Activated CD4-positive, CD25-positive, alpha-beta regulatory T cell (primary cell): ENCODE measurements around the gene GRM1.

Experiments used
- DNase-seq, 4 experiments: peaks; one replicate each; lab custom pipeline; 2025; lab: John Stamatoyannopoulos, UW

GRM1 gene

GRCh38 chr6:146369866-146370265 is 341.0 kb downstream of the GRM1 start:
- no peak for DNase-seq

- DNase-seq: no peak
Measured at GRCh38 chr6:146381486-146381885, 352.6 kb downstream of the GRM1 start.

DNA sequence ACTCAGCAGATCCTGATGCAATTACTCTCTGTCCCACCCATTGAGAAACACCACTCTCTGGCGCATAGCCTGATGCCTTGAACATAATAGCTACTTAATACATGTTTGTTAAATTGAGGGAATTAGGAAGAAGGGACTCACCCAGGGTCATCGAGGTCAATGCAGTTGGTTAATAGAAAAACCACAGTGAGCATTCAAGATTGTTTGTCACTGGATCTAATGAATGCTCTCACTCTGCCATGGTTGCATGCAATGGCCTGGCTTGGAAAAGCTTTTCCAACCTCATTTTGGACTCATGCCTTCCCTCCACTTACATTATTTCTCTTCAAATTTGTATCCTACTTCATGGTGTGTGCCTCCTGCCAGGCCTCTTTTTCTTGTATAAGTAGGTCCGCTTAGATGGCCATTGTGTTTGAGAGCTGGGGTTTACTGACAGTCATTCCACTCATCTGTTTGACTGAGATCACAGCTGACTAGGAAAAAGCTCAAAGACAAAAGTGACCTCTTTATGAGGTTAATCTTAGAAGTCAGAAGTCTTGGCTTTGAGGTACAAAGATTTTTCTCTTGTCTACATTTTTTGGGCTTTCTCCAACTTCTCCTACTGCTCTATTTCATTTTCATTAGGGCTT is 360.0 kb downstream of the GRM1 start:
- DNase-seq: no peak

- no peak for DNase-seq
Measured at GRCh38 chr6:146389740-146390139, 360.9 kb downstream of the GRM1 start.

DNA sequence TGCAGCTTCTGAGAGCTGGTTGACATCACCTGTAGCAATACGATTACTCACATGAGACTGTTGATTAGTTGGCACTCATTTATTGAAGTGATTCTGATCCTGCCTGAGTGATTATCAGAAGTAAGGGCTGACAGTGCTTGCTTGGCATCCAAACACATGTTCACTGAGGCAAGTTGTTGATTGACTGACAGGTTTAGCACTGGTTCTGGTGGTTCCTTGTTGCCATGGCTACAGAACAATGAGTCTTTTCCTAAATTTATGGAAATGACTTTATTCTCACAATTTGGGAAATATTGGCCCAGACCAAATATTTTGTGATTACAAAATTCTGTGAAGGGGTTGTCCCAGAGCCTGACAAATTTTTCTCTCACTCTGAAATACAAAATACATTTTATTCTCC is 368.8 kb downstream of the GRM1 start:
- DNase-seq: no peak

- DNase-seq: no peak
Measured at GRCh38 chr6:146402476-146402875, 373.6 kb downstream of the GRM1 start.

DNA sequence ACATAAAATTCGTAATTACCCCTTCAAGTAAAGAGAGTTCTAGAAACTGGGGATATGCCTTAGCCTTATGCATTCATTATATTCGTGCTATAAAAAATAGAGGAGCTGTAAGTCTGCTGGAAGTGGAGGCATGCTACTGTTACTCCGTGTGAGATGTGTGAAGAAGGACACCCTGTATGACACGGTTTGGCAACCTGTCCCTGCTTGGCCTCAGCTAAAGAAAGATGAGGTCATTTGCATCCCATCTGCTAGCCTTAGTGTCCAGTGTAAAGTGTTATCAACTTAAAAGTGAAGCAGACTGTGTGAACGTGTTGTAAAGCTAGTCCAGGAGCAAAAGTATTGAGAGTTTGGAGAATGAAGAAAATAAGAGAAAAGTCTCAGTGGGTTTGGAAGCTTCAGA is 379.7 kb downstream of the GRM1 start:
- no peak for DNase-seq

DNA sequence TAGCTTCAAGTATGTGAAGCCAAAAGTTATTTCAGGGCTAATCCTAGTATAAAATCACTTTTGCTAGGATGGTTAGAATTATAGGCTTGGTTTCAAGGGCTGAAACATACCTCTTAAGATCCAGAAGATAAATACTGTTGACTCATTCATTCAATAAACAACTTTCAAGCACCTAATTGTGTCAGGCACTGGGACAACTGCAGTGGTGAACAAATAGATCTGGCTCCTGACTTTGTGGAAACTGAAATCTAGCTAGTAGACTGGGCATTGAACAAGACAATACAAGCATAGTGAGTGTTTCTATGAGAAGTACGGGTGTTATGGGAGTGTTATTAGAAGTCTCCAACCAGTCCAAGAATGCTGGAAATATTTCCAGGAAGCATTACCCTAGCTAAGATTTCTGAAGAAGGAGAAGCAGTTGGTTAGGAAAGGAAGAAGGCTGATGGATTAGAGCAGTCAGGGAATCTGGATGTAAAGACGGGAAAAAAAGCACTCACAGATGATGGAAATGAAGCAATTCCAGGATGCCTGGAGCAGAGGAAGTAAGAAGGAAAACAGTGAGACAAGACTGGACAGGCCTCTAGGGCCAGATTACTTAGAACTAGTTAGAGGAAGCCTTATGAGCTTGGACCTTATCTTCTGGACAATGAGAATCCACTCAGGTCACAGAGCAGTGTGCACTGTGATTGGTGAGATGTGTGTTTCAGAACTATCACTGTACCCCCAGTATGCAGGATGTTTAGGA is 382.2 kb downstream of the GRM1 start:
- no peak for DNase-seq

DNA sequence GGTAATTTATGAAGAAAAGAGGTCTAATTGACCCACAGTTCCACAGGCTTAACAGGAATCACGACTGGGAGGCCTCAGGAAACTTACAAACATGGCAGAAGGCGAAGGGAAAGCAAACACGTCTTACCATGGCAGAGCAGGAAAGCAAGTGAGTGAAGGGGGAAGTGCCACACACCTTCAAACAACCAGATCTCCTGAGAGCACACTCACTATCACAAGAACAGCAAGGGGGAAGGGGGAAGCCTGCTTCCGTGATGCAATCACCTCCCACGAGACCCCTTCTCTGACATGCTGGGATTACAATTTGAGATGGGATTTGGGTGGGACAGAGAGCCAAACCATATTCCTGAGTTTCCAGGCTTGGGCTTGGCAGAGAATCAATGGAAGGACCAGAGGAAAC is 390.7 kb downstream of the GRM1 start:
- no peak for DNase-seq

GRCh38 chr6:146420255-146420654 is 391.4 kb downstream of the GRM1 start:
- DNase-seq: no peak

GRCh38 chr6:146422789-146423375 is 394.0 kb downstream of the GRM1 start:
- DNase-seq: no peak

DNA sequence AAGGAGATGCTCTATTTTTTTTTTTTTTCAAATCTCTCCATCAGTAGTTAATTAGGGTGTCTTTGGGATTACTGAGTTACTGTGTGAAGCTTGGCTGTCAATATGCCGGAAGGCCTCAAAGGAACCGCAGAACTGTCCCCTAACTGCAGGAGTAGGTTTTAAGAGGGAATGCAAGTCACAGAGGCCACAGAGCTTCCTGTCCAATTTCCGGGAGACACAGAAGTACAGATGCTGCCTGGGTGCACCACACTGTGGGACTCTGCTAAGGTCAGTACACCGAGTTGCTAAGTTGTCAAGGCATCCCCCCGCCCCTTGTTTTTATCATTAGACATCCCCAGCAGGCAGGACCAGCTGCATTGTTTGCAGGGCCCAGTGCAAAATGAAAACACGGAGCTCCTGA is 394.6 kb downstream of the GRM1 start:
- DNase-seq: no peak

- no peak for DNase-seq
Measured at GRCh38 chr6:146426516-146426915, 397.7 kb downstream of the GRM1 start.

DNA sequence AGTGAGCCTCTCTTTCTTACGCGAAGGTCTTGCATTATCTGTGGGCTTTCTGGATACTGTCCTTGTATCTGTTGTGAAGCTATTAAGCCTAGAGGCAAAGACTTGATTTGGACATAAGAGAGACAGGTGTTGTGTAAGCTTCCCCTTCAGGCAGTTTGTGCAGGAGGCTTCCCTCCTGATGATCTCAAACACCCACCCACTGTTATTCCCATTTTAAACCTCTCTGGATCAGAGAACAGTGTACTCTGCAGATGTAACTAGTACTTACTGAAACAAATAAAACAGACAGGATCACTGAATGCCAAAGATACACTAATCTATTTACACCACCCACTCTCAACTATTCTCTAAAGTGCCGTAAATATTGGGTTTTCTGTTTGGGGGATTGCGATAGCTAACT is 401.0 kb downstream of the GRM1 start:
- no peak for DNase-seq

- DNase-seq: no peak
Measured at GRCh38 chr6:146433881-146434731, 405.2 kb downstream of the GRM1 start.

DNA sequence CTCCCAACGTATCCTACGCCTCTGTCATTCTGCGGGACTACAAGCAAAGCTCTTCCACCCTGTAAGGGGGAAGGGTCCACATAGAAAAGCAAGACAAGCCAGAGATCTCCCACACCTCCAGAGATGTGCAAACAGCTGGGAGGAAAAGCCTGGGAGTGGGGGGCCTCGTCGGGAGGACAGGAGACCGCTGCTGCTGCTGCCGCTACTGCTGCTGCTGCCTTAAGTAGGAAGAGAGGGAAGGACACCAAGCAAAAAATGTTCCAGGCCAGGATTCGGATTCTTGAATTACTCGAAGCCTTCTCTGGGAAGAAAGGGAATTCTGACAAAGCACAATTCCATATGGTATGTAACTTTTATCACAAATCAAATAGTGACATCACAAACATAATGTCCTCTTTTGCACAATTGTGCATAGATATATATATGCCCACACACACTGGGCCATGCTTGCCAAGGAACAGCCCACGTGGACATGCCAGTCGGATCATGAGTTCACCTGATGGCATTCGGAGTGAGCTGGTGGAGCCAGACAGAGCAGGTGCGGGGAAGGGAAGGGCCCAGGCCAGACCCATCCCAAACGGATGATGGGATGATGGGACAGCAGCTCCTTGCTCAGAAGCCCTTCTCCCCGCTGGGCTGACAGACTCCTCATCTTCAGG is 406.0 kb downstream of the GRM1 start:
- no peak for DNase-seq

- no peak for DNase-seq
Measured at GRCh38 chr6:146441907-146442306, 413.0 kb downstream of the GRM1 start.

DNA sequence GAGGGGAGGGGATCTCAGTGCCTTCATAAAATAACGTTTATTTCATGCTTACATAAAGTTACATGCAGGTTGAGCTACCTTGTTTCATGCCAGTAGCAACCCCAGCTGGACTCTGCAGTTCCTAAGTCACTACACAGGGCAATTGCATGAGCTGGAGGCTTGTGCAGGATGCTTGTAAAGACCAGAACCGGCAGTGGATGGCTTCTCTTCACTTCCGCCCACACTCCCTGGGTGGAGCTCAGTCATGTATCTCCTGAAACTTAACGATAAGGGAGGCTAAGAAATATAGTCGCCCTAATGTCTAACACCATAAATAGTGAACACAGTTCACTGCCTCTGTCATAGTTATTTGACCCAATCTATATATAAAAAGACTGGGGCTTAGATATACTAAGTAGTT is 415.3 kb downstream of the GRM1 start:
- no peak for DNase-seq

- no peak for DNase-seq
Measured at GRCh38 chr6:146445233-146445632, 416.4 kb downstream of the GRM1 start.

DNA sequence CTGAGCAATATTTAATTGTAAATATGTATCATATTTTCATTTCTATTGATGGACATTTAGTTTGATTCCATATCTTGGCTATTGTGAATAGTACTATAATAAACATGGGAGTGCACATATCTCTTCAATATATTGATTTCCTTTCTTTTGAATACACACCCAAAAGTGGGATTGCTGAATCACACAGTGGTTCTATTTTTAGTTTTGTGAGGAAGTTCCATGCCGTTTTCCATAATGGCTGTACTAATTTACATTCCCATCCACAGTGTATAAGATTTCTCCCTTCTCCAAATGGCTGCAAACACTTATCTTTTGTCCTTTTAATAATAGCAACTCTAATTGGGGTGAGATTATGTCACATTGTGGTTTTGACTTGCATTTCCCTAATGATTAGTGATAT is 428.0 kb downstream of the GRM1 start:
- no peak for DNase-seq

- DNase-seq: no peak
Measured at GRCh38 chr6:146460941-146461340, 432.1 kb downstream of the GRM1 start.
